ENCODE data around the gene NT5DC3.

The NT5DC3 gene

GRCh38 chr12:103834942-103835341 is 6.1 kb downstream of the NT5DC3 start:
- no peaks in the 10 kb centered on the region for H3K27me3 ChIP-seq
- H3K4me3 ChIP-seq (ENCODE audit: low read depth in 1 of 2, low read length in 1 of 2), result no peak overlapping the region
- H3K4me1 ChIP-seq (ENCODE audit: control insufficient read depth in 1 of 2, insufficient read depth in 1 of 2, low read depth in 1 of 2, low read length in 1 of 2), result peaks cover 34 to 37% of the 10 kb centered on the region in 2 experiments
- no peaks in the 10 kb centered on the region for H3K9me3 ChIP-seq
- no peak for TF ChIP-seq CTCF (IDR thresholded peaks at IDR 0.05)
- H3K27ac ChIP-seq, result no peak overlapping the region
- H3K36me3 ChIP-seq, result no peaks in the 10 kb centered on the region

GRCh38 chr12:103833891-103834290 is 7.1 kb downstream of the NT5DC3 start:
- TF ChIP-seq CTCF (IDR thresholded peaks at IDR 0.05), result no peak
- Histone ChIP-seq H3K4me1 (ENCODE audit: control insufficient read depth in 1 of 2, insufficient read depth in 1 of 2, low read depth in 1 of 2, low read length in 1 of 2) (peaks cover 33% of the 10 kb centered on the region in 2 experiments), H3K27me3 (no peaks in the 10 kb centered on the region), H3K27ac (no peak overlapping the region), H3K9me3 (no peaks in the 10 kb centered on the region), H3K4me3 (ENCODE audit: low read depth in 1 of 2, low read length in 1 of 2) (no peak overlapping the region), H3K36me3 (no peaks in the 10 kb centered on the region)

- H3K27me3 ChIP-seq, result no peaks in the 10 kb centered on the region
- no peaks in the 10 kb centered on the region for H3K9me3 ChIP-seq
- H3K36me3 ChIP-seq, result no peaks in the 10 kb centered on the region
- no peak overlapping the region for H3K27ac ChIP-seq
- TF ChIP-seq CTCF (IDR thresholded peaks at IDR 0.05), result no peak
- no peak overlapping the region for H3K4me3 ChIP-seq (ENCODE audit: low read depth in 1 of 2, low read length in 1 of 2)
- H3K4me1 ChIP-seq (ENCODE audit: control insufficient read depth in 1 of 2, insufficient read depth in 1 of 2, low read depth in 1 of 2, low read length in 1 of 2), result peaks cover 35 to 39% of the 10 kb centered on the region in 2 experiments
These were observed 7.8 kb downstream of the NT5DC3 start for GRCh38 chr12:103833095-103833775.

- peaks cover 42 to 45% of the 10 kb centered on the region in 2 experiments for H3K4me1 ChIP-seq (ENCODE audit: control insufficient read depth in 1 of 2, insufficient read depth in 1 of 2, low read depth in 1 of 2, low read length in 1 of 2)
- H3K36me3 ChIP-seq, result no peaks in the 10 kb centered on the region
- H3K27ac ChIP-seq, result peak overlapping the region; percentile 69
- TF ChIP-seq CTCF (IDR thresholded peaks at IDR 0.05), result no peak
- no peaks in the 10 kb centered on the region for H3K27me3 ChIP-seq
- H3K9me3 ChIP-seq, result no peaks in the 10 kb centered on the region
- no peak overlapping the region for H3K4me3 ChIP-seq (ENCODE audit: low read depth in 1 of 2, low read length in 1 of 2)
These were observed 8.7 kb downstream of the NT5DC3 start for GRCh38 chr12:103832048-103832997.

- Histone ChIP-seq H3K4me1 (ENCODE audit: control insufficient read depth in 1 of 2, insufficient read depth in 1 of 2, low read depth in 1 of 2, low read length in 1 of 2) (peaks cover 42 to 45% of the 10 kb centered on the region in 2 experiments), H3K27ac (peak overlapping the region; percentile 69), H3K36me3 (no peaks in the 10 kb centered on the region), H3K4me3 (ENCODE audit: low read depth in 1 of 2, low read length in 1 of 2) (no peak overlapping the region), H3K27me3 (no peaks in the 10 kb centered on the region), H3K9me3 (no peaks in the 10 kb centered on the region)
- no peak for TF ChIP-seq CTCF (IDR thresholded peaks at IDR 0.05)
These were observed 10.2 kb downstream of the NT5DC3 start for GRCh38 chr12:103830730-103831320.
